GM21528 (cell line): ENCODE measurements around the gene ALK.

Experiments used
- ATAC-seq: cut with Tn5 transposase; IDR thresholded peaks from one replicate; pipeline ENCODE4 v1.9.1; 2021; ENCODE audit warnings: mild to moderate bottlenecking, moderate library complexity; ENCODE audit not compliant: unreplicated experiment, low FRiP score

The ALK gene

DNA sequence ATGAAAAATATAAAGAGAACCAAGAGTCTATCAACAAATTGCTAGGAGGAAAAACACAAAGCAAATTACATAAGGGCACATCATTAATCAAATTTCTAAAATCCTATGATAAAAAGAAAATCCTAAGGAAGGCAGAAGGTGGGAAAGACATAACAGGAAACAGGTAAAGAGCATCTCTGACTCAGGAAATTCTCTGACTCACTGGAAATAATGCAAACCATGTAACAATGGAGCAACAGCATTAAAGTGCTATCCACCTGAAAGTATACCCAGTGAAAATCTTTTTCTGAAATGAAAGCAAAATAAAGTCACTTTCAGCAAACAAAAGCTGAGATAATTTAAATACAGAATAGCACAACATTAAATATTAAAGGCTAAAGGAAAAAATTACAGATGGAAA, 10.9 kb downstream of the ALK start:
- ATAC-seq, result no peak

GRCh38 chr2:29902356-29902755, 19.0 kb downstream of the ALK start:
- ATAC-seq, result no peak

GRCh38 chr2:29900971-29901633, 20.3 kb downstream of the ALK start:
- ATAC-seq, result no peak

GRCh38 chr2:29898999-29899398, 22.4 kb downstream of the ALK start:
- ATAC-seq, result no peak

- no peak for ATAC-seq
These were observed 26.4 kb downstream of the ALK start for GRCh38 chr2:29894822-29895614.

GRCh38 chr2:29892585-29893259, 28.7 kb downstream of the ALK start:
- ATAC-seq, result no peak

GRCh38 chr2:29881089-29881730, 40.2 kb downstream of the ALK start:
- ATAC-seq, result no peak

- no peak for ATAC-seq
These were observed 41.3 kb downstream of the ALK start for GRCh38 chr2:29880084-29880483.

DNA sequence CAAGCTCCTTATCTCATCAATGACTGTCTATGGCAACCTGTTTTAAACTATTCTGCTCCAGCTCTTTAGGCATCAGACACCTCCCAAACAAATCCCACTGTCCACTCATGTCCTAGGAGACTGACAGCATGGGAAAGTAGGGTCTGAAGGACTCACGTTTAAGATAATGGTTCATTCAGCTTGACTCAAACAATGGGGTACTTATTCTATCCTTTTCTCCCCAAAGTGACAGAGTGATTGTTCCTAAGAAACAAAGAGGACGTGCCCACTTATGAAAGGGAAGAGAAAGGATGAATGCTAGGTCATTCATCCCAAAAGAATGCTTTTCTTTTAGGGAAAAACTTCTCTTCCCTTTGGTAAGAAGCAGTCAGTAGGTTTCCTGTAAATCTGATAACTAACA, 41.9 kb downstream of the ALK start:
- no peak for ATAC-seq

DNA sequence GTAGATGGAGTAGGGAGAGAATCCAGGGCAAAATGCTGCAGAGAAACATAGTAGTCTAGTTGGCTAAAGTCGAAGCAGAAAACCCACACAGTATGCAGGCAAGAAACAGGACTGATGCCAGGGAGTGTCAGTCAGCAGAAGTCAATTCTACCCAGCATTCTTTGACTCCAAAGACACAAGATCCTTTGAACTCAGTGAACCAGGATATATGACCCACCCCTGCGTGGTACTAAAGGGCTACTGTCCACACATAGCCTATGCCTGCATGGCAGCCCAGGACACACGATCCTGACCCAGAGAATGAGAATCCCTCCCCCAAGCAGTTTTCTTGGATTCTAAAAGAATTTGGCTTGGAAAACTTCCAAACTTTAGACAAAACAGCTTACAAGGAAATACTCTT, 42.5 kb downstream of the ALK start:
- no peak for ATAC-seq

DNA sequence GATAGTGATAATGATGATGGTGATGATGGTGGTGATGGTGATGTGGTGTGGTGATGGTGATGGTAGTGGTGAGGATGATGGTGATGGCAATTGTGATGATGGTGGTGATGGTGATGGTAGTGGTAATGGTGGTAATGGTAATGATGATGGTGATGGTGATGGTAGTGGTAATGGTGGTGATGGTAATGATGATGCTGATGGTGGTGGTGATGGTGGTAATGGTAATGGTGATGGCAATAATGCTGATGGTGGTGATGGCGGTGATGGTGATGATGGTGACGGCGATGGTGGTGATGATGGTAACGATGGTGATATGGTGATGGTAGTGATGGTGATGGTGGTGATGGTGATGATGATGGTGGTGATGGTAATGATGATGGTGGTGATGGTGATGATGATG, 45.0 kb downstream of the ALK start:
- no peak for ATAC-seq

GRCh38 chr2:29874745-29875144, 46.6 kb downstream of the ALK start:
- no peak for ATAC-seq

DNA sequence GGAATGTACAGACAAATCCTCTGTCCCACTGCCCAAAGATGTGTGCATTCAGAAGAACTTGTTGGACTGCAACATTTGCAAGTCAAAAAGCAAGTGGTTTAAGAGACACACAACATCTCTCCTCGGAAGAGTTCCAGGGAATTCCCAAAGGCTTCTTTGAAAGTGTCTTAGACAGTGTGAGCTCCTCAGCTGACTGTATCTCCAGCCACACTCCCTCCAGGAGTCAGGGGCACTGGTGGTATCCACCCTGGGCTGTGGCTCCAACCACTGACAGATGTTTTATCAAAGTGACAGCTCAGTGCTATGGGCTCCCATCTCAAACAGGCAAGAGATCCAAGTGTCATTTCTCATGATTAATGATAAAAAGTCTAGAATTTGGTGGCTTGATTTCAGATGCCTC, 48.5 kb downstream of the ALK start:
- ATAC-seq, result no peak

GRCh38 chr2:29871541-29871940, 49.8 kb downstream of the ALK start:
- ATAC-seq, result no peak

GRCh38 chr2:29865512-29865911, 55.9 kb downstream of the ALK start:
- ATAC-seq, result no peak

DNA sequence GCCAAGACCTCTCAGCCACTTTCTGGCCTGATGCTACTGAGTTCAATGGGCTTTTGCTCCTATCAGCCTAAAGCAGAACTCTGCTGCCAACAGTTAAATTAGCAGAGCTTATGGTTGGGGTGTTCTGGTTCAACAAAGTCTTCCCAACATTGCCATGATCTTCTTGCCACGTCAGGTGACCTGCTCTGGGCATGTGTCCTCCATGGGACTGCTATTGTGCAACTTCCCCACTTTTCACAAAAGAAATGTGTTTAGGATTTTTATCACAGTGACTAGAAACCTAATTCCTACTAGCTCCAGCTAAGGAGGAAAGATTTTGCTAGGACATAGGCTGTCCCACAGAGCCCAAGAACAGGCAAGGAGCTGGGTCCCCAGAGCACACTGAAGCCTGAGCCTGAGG, 56.4 kb downstream of the ALK start:
- ATAC-seq, result no peak

GRCh38 chr2:29855924-29856639, 65.3 kb downstream of the ALK start:
- no peak for ATAC-seq

GRCh38 chr2:29850794-29851193, 70.6 kb downstream of the ALK start:
- ATAC-seq, result no peak

GRCh38 chr2:29848566-29849310, 72.6 kb downstream of the ALK start:
- no peak for ATAC-seq

DNA sequence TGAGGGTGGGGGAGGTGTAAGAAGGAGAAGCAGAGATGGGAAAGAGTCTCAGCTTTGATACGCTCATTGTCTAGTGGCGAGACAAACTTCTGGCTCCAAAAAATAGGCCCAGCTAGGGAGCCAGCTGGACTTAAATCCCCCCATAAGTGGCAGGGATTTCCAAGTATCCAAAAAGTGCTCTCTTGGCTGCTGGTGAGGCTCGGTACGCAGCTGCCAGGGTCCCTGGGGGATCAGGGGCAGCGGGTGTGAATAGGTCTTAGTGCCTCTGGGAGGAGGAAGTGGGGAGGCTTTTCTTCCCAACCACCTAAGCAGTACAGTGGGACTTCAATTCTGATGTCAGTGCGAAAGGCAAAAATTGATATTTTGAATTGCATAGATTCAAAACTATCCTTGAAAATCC, 73.5 kb downstream of the ALK start:
- no peak for ATAC-seq
